OCI-M2 (cell line): ENCODE measurements around the gene DBP.
"Not testable (repeated sequence)": the region's sequence is repeated elsewhere in the genome, so short reads cannot be mapped to it uniquely, and the experiment has no call there.

Experiments
- DNase-seq: peaks from one replicate; lab custom pipeline; 2025; ENCODE audit not compliant: unreplicated experiment; lab: John Stamatoyannopoulos, UW

The DBP gene

DNA sequence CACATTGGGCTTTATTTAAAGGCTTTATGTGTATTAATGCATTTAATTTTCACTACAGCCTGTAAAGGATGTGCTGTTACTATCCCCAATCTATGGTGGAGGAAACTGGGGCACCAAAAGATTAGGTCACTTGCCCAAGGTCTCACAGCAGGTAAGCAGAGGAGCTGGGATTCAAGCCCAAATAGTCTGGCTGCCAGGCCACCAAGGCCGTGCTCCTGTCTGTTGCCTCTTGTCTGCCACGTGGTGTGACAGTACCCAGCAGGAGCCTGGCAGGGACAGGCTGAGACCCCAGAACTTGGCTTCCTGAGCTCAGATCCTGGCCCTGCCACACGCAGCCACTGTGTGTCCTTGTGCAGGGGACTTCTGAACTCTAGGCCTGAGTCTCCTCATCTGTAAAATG, 31.2 kb upstream of the DBP start:
- DNase-seq, result no peak

GRCh38 chr19:48665786-48666185, 28.6 kb upstream of the DBP start:
- DNase-seq, result no peak

GRCh38 chr19:48664476-48664875, 27.3 kb upstream of the DBP start:
- DNase-seq, result no peak

DNA sequence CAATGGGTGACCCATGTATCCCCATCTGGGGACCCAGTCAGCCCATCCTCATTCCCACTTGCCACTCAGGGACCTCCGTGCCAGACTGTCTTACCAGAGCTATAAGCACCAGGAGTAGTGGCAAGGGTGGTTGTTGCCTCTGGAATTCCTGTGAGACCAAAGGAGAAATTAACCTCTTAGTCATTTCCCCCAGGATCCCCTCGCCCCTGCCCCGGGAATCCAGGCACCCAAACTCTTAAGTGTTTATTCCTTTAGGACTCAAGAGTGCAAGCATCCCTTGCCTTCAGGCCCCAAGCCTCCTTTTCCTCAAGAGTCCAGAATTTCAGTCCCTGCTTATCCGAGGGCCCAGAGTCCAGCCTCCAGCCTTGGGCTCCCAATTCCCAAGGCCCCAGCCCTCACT, 26.5 kb upstream of the DBP start:
- no peak for DNase-seq

DNA sequence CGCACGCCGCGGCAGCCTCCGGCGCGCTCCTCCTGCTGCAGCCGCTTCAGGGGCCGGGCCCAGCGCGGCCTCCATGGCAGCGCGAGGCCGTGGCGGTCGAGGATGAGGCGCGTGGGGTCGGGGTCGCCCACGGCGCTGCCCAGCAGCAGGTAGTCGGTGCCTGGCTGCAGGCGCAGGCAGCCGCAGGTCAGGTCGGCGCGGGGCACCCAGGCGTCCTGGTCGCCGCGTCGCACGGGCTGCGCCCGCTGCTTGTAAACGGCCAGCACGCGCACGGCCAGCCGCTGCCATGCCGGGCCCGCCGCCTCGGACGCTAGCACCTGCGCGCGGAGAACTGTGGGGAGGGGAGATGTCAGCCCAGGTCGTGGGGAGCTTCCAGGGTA, 24.5 kb upstream of the DBP start:
- DNase-seq, result no peak

- no peak for DNase-seq
These were observed 23.9 kb upstream of the DBP start for GRCh38 chr19:48660852-48661710.

- DNase-seq, result no peak
These were observed 22.6 kb upstream of the DBP start for GRCh38 chr19:48659768-48660167.

GRCh38 chr19:48658483-48658882, 21.3 kb upstream of the DBP start:
- DNase-seq, result no peak

DNA sequence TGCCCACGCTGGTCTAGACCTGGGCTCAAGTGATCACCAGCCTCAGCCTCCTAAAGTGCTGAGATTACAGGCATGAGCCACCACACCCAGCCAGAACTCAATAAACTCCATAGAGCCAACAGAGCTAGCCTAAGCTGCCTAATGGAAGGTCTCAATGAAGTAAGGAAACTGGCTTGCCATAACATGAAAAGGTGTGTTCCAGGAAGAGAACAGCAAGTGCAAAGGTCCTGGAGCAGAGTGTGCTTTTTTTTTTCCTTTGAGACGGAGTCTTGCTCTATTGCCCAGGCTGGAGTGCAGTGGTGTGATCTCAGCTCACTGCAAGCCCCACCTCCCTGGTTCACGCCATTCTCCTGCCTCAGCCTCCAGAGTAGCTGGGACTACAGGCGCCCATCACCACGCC, 20.6 kb upstream of the DBP start:
- DNase-seq, result not testable (repeated sequence)

- no peak for DNase-seq
These were observed 19.8 kb upstream of the DBP start for GRCh38 chr19:48656840-48657474.

- no peak for DNase-seq
These were observed 17.3 kb upstream of the DBP start for GRCh38 chr19:48654299-48655059.

- no peak for DNase-seq
These were observed 14.5 kb upstream of the DBP start for GRCh38 chr19:48651683-48652048.

DNA sequence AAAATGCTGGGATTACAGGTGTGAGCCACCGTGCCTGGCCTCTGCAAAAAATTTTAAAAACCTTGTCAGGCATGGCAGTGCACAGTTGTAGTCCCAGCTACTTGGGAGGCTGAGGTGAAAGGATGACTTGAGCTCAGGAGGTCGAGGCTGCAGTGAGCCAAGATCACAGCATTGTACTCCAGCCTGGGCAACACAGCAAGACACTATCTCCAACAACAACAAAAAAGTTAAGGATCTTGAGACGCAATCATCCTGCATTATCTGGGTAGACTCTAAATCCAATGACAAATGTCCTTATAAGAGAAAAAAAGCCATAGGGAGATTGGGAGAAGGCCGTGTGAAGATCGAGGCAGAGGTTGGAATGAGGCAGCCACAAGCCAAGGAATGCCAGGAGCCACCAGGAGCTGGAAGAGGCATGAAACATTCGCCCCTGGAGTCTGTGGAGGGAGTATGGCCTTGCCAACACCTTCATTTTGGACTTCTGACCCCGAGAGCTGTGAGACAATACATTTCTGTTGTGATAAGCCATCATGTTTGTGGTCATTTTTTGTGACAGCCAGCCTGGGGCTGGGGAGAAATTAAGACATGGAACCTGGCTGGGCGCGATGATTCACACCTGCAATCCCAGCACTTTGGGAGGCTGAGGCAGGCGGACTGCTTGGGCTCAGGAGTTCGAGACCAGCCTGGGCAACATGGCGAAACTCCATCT, 13.9 kb upstream of the DBP start:
- DNase-seq, result no peak

- no peak for DNase-seq
These were observed 11.0 kb upstream of the DBP start for GRCh38 chr19:48648134-48648533.

DNA sequence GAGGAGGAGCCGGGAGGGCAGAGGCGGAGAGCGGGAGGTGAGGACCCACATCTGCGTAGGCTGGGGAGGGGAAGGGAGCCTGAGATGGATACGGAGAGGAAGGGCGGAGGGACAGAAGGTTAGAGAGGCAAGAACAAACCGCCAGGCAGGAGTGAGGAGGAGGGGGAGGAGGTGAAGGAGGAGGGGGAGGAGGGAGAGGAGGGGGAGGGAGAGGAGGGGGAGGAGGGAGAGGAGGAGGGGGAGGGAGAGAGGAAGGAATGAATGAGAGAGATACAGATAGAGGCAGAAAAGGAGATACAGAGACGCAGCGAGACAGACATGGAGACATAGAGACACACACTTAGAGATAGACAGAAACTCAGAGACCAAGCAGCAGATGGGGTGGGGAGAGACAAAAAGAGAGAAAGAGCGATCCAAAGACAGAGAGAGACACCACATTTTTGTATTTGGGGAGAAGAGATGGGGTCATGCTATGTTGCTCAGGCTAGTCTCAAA, 9.6 kb upstream of the DBP start:
- no peak for DNase-seq

- peak; percentile 26 for DNase-seq
These were observed 9.0 kb upstream of the DBP start, which contains the start of gene CA11 for GRCh38 chr19:48646001-48646721. Gene CA11, minus strand, starts transcription at chr19:48646187. Its CDS starts 555 bp downstream, at chr19:48645632.

DNA sequence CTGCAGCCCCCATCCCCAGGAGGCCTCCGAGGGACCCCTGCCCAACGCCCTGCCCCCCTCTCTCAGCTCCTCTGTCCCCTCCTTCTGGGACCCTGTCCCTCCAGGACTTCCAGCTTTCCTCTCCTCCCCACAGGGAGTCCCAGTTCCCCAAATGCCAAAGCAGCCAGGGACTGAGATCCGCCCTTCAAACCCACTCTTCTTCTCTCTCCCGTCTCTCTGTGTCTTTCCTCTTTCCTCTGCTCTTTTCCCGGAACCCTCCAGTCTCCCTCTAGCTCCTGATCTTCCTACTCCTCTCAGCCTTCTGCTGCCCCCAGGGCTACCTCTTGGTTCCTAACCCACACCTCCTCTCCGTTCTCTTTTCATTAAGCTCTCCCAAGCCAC, 8.4 kb upstream of the DBP start:
- DNase-seq, result peak; percentile 30

DNA sequence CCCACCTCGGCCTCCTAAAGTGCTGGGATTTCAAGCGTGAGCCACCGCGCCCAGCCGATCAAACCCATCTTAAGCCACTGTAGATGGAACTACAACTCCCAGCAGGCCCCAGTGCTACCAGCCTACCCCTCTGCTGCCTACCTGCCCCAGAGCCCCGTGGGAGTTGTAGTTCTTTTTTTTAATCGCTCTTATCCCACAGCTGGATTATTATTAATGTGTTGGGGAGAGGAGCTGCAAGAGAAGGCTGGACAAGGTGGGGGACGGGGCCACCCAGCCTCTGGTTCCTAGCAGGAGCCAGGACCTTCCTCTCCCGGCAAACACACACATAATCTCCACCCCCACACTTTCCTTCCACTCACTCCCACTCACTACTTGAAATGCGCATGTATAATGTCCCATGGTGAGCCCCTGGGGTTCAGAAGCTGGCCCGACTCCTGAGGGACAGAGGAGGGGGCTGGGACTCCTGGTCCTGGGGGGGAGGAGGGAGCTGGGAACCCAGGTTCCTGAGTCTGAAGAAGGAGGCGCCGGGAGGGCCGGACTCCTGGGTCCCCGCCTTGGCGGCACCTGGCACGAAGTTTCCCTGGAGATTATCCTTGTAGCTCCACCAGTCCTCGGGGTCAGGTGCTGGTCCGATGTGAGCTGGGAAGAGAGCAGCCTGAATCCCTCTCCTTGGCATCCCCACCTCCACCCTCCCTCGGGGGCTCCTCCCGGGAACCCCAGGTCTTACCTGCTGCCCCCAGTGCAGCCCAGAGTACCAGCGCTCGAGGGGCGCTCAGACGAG, 7.8 kb upstream of the DBP start:
- DNase-seq, result peak; percentile 51

DNA sequence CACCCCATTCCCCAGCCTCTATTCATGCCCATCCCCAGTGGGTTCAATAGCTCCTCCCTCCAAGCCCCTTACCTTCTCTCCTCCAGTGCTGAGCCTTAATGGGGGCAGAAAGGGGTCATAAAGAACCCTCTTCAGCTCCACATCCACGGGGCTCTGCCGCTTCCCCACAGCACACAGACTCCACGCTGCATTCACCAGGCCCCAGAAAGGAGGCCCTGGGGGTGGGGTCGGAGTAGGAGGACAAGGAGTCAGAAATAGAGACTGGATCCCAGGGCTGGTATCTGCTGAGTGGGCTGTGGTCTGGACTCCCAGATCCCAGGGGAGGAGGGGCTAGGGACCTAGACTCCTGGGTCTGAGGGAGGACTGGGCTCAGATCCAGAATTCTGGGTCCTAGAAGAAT, 7.2 kb upstream of the DBP start:
- DNase-seq, result no peak

- no peak for DNase-seq
These were observed 5.7 kb upstream of the DBP start for GRCh38 chr19:48642862-48643261.
